Activated naive CD8-positive, alpha-beta T cell treated with anti-CD3 and anti-CD28 coated beads, Interleukin-2, amount 10 ng/mL, durations not matched to agents 7 days and 5 days (primary cell): Measurements from ENCODE around the gene PER2. TPM values are rescaled to one million over a fixed set of nuclear protein-coding genes. Genes with fewer than 3 reads are reported as not detected.
A peak's percentile ranks its signal among the peaks of the same experiment; 100 is the strongest.

Experiments used
- ATAC-seq: fragments of 150-1000 bp; cut with Tn5 transposase; one replicate; pipeline ENCODE4 v1.10.0; 2021; ENCODE audit warnings: low read depth, moderate library complexity
- POLR2A ChIA-PET: fragments of 350-600 bp; sonication (Branson Sonifier 250); formaldehyde crosslinking; loops from one replicate; lab custom pipeline; 2021; ENCODE audit warnings: antibody characterized with exemption; lab: Charles Lee
- DNase-seq: peaks from one replicate; pipeline ENCODE4 v3.0.0; 2021
- H3K27ac Mint-ChIP-seq: one replicate; pipeline ENCODE4 v1.8.0; 2022; ENCODE audit warnings: mild to moderate bottlenecking, mixed read lengths
- H3K27me3 Mint-ChIP-seq: one replicate; pipeline ENCODE4 v1.8.0; 2022; ENCODE audit warnings: mild to moderate bottlenecking, moderate library complexity, mixed read lengths
- H3K36me3 Mint-ChIP-seq: one replicate; pipeline ENCODE4 v1.8.0; 2021; ENCODE audit warnings: mild to moderate bottlenecking, mixed read lengths
- H3K4me1 Mint-ChIP-seq: one replicate; pipeline ENCODE4 v1.8.0; 2021; ENCODE audit warnings: mixed read lengths
- H3K4me3 Mint-ChIP-seq: one replicate; pipeline ENCODE4 v1.8.0; 2022; ENCODE audit warnings: mild to moderate bottlenecking, moderate library complexity, mixed read lengths
- H3K9me3 Mint-ChIP-seq: one replicate; pipeline ENCODE4 v1.8.0; 2021; ENCODE audit warnings: mixed read lengths
- total RNA-seq, 2 experiments: library from RNA; stranded (reverse); gene quantifications; one replicate each; pipeline ENCODE4 v1.2.3, GENCODE V29; 2021

PER2 gene
- total RNA-seq, 2 experiments from 2014 or later = 13.0 to 13.7 TPM

GRCh38 chr2:238262496-238263122 lies 25.8 kb downstream of the PER2 start:
- peaks cover 7% of the 10 kb centered on the region for H3K36me3 Mint-ChIP-seq
- H3K4me1 Mint-ChIP-seq = peaks cover 10% of the 10 kb centered on the region
- no peak overlapping the region for H3K27ac Mint-ChIP-seq

GRCh38 chr2:238261718-238262375 lies 26.6 kb downstream of the PER2 start:
- ATAC-seq (no peak), DNase-seq (no peak)
- POLR2A ChIA-PET = no interaction called here
- Mint-ChIP-seq H3K9me3 (no peaks in the 10 kb centered on the region), H3K27me3 (no peaks in the 10 kb centered on the region), H3K36me3 (peaks cover 2% of the 10 kb centered on the region), H3K4me3 (no peak overlapping the region), H3K4me1 (peaks cover 5% of the 10 kb centered on the region), H3K27ac (no peak overlapping the region)

More at GRCh38 chr2:238262496-238263122, 25.8 kb downstream of the PER2 start:
- ATAC-seq = no peak
- Mint-ChIP-seq H3K4me3 (no peak overlapping the region), H3K27me3 (no peaks in the 10 kb centered on the region), H3K9me3 (no peaks in the 10 kb centered on the region)
- POLR2A ChIA-PET = no interaction called here
- DNase-seq = no peak

GRCh38 chr2:238260883-238261282 lies 27.5 kb downstream of the PER2 start:
- H3K27ac Mint-ChIP-seq = no peak overlapping the region
- H3K4me3 Mint-ChIP-seq = no peak overlapping the region
- H3K27me3 Mint-ChIP-seq = no peaks in the 10 kb centered on the region
- no peaks in the 10 kb centered on the region for H3K9me3 Mint-ChIP-seq
- peaks cover 5% of the 10 kb centered on the region for H3K4me1 Mint-ChIP-seq
- ATAC-seq (no peak), DNase-seq (no peak)
- H3K36me3 Mint-ChIP-seq = peaks cover 2% of the 10 kb centered on the region
- POLR2A ChIA-PET = no interaction called here

GRCh38 chr2:238259061-238260020 lies 29.1 kb downstream of the PER2 start:
- Mint-ChIP-seq H3K36me3 (peaks cover 1% of the 10 kb centered on the region), H3K4me1 (peaks cover 5% of the 10 kb centered on the region), H3K4me3 (no peak overlapping the region), H3K27me3 (no peaks in the 10 kb centered on the region), H3K9me3 (no peaks in the 10 kb centered on the region), H3K27ac (no peak overlapping the region)
- POLR2A ChIA-PET = no interaction called here
- DNase-seq (no peak), ATAC-seq (no peak)

DNA sequence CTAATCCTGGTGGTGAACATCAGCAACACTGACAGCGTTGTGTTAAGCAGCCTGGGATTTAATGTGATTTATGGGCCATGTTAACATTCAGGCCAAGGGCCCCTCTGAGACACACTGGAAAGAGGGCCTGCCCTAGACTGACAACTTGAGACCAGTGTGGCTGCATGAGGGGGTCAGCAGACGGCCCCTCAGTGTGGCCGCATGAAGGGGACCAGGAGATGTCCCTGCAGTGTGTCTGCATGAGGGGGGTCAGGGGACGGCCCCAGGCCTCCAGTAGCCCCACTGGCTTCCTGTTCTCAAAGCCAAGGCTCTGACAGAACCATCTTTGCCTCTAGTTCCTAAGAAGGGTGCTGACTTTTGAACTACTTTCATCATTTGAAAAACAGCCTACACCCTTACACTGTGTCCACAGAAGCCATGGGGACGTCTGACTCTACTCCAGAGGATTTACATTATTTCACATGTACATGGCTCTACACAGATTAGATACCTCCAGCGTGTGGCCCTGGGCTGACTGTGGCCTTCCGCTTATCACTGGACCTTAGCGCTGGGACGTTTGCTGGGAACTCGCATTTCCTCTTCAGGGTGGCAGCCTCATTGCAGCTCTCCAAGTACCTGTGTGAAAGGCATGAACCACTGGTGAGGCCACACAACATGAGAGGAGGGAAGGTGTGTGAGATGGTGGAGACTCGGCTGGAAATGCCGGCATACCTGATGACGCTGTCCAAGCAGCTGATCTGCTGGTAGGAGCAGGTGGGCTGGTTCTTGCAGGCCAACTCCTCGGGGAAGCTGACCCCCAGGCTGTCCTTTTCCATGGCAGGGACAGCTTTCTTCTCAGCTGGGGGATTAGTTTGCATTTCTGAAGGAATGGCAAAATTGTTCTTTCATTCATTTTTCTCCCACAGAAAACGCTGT lies 30.4 kb downstream of the PER2 start:
- POLR2A ChIA-PET = no interaction called here
- DNase-seq (no peak), ATAC-seq (no peak)
- Mint-ChIP-seq H3K4me1 (no peaks in the 10 kb centered on the region), H3K9me3 (no peaks in the 10 kb centered on the region), H3K27ac (no peak overlapping the region), H3K27me3 (no peaks in the 10 kb centered on the region), H3K4me3 (no peak overlapping the region), H3K36me3 (peaks cover 2% of the 10 kb centered on the region)

- Mint-ChIP-seq H3K9me3 (no peaks in the 10 kb centered on the region), H3K4me3 (no peak overlapping the region), H3K27me3 (no peaks in the 10 kb centered on the region), H3K4me1 (no peaks in the 10 kb centered on the region), H3K27ac (no peak overlapping the region), H3K36me3 (peaks cover 3% of the 10 kb centered on the region)
- DNase-seq (peak; percentile 63), ATAC-seq (peak; percentile 75)
- POLR2A ChIA-PET = no interaction called here
Observed at GRCh38 chr2:238256594-238257104, 31.8 kb downstream of the PER2 start.

DNA sequence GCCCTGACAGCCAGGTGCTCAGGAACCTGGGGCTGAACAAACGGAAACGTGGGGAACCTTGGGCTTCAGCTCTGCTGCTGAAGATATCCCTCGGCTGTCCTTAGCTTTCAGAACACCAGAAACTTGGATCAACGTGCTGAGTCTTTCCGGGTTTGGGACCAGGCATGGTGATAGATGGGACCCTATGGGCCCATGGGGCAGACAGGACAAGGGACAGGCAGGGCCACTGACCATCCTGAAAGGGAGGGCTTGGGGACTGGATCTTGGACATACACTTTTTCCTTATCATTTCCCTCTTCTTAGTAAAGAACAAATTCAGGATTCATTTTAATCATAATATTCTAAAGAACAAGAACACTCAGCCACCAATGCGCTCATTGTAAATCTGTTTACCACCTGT lies 32.3 kb downstream of the PER2 start:
- Mint-ChIP-seq H3K27me3 (no peaks in the 10 kb centered on the region), H3K27ac (no peak overlapping the region), H3K9me3 (no peaks in the 10 kb centered on the region), H3K4me1 (no peaks in the 10 kb centered on the region), H3K4me3 (no peak overlapping the region), H3K36me3 (peaks cover 3% of the 10 kb centered on the region)
- no peak for DNase-seq
- POLR2A ChIA-PET = no interaction called here
- no peak for ATAC-seq

GRCh38 chr2:238255636-238256035 lies 32.8 kb downstream of the PER2 start:
- Mint-ChIP-seq H3K36me3 (peaks cover 3% of the 10 kb centered on the region), H3K27me3 (no peaks in the 10 kb centered on the region), H3K27ac (no peak overlapping the region), H3K4me1 (no peaks in the 10 kb centered on the region), H3K4me3 (no peak overlapping the region), H3K9me3 (no peaks in the 10 kb centered on the region)
- DNase-seq = no peak
- POLR2A ChIA-PET = no interaction called here
- no peak for ATAC-seq

DNA sequence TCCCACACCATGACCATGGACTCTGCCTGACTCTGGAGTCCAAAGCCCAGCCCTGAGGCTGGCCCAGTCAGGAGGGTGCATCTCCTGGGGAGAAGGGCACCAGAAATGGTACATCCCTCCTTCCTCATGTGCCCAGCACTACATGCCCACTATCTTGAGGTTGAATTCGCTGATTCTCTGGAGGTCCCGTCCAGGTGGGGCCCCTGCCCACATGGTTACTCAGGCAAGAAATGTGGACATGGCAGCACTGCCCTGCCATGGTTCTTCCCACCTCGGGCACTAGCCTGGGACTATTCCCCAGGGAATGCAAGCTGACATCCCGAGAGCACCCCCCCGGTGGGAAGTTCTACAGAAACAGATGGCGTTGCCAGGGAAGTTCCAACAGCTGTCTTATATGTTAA lies 33.3 kb downstream of the PER2 start:
- no peak for ATAC-seq
- Mint-ChIP-seq H3K27me3 (no peaks in the 10 kb centered on the region), H3K4me3 (no peak overlapping the region), H3K36me3 (peaks cover 3% of the 10 kb centered on the region), H3K9me3 (no peaks in the 10 kb centered on the region), H3K4me1 (no peaks in the 10 kb centered on the region), H3K27ac (no peak overlapping the region)
- DNase-seq = no peak
- POLR2A ChIA-PET = no interaction called here

- Mint-ChIP-seq H3K27me3 (no peaks in the 10 kb centered on the region), H3K36me3 (peaks cover 3% of the 10 kb centered on the region), H3K4me1 (no peaks in the 10 kb centered on the region), H3K9me3 (no peaks in the 10 kb centered on the region), H3K27ac (no peak overlapping the region), H3K4me3 (no peak overlapping the region)
- POLR2A ChIA-PET = no interaction called here
- ATAC-seq (no peak), DNase-seq (no peak)
Observed at GRCh38 chr2:238254095-238254723, 34.2 kb downstream of the PER2 start.

DNA sequence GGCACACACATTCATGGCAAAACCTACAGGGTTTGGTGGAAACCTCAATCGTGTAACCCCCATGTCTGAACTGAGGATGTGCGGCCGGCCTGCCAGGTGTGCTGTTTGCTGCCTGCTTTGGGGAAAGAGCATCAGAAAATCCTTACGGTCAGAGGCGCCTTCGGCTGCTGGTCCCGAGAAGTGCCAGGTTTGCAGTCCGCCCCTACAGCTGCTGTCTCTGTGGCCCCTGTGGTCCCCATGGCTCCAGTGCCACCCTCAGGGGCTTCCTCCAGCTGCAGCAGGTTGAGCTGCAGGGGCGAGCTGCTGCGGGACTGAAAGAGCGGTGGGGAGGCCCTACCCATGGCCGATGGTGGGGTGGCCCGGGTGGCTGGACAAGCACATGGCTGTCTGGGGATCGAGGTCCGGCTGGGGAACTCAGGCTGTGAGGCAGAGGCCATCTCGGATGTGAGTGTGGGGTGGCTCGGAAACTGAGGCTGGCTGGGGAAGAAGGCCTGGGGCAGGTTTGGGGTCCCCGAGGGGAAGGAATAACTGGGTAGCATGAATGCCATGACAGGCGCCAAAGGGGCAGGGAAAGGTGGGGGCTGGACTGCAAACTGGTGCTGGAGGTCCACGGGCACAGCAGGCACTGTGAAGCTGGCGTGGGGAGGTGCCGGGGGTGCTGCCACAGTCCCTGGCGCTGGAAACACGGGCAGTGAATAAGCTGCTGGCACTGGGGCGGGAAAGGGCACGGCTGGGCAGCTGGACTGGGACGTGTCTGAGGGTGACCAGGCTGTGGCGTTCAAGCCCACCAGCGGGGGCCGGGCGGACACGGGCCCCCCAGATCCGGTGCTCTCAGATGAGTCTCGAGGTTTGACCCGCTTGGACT lies 35.4 kb downstream of the PER2 start:
- no peaks in the 10 kb centered on the region for H3K9me3 Mint-ChIP-seq
- H3K27me3 Mint-ChIP-seq = no peaks in the 10 kb centered on the region
- peaks cover 3% of the 10 kb centered on the region for H3K36me3 Mint-ChIP-seq
- no peaks in the 10 kb centered on the region for H3K4me1 Mint-ChIP-seq
- no peak overlapping the region for H3K27ac Mint-ChIP-seq
- H3K4me3 Mint-ChIP-seq = no peak overlapping the region
- ATAC-seq = no peak
- POLR2A ChIA-PET = no interaction called here
- DNase-seq = no peak

DNA sequence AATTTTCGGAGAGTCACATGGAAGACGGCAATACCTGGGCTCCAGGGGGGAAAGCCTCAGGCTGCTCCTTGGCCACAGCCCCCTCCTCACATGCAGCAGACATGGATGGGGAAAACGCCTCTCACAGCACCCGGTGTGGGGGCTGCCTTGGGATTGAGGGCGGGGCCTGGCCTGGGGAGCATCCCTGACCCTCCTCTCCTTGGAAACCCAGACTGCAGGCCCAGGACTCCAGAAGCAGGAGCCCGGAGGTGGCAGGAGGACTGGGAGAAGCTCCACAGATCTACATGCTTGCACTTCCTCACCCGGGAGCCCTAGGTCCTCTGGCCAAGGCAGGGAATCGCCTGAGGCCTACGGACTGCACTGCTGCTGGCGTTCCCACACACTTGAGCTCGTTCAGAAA lies 36.4 kb downstream of the PER2 start:
- H3K9me3 Mint-ChIP-seq = no peaks in the 10 kb centered on the region
- no peaks in the 10 kb centered on the region for H3K27me3 Mint-ChIP-seq
- DNase-seq = no peak
- peaks cover 3% of the 10 kb centered on the region for H3K36me3 Mint-ChIP-seq
- no peaks in the 10 kb centered on the region for H3K4me1 Mint-ChIP-seq
- no peak for ATAC-seq
- POLR2A ChIA-PET = no interaction called here
- no peak overlapping the region for H3K4me3 Mint-ChIP-seq
- H3K27ac Mint-ChIP-seq = no peak overlapping the region
